Dedifferentiated amniotic fluid mesenchymal stem cell (primary cell): ENCODE results near the gene MYRIP.

Source experiments
- DNase-seq: peaks from one replicate; pipeline ENCODE4 v3.0.0-alpha.2; 2016; ENCODE audit errors: extremely low spot score

The MYRIP gene

DNA sequence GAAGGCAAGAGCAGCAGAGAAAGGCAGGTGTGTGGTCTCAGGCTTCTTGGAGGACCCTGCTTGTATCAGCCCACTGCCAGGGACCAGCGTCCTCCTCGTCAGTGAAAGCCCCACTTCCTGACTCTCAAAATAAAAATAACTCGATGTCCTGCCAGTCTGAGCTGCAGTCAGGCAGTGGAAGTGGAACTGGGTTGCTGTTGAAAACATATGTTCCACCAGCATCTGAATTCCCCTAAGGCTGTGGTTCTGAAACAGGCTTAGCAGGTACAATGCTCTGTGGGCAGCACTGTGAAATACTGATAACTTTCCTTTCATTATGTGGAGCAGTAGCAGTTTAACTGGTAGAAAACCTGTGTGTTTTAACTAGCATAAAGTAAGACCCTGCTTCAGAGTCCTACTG, 378.5 kb downstream of the MYRIP start:
- no peak for DNase-seq

DNA sequence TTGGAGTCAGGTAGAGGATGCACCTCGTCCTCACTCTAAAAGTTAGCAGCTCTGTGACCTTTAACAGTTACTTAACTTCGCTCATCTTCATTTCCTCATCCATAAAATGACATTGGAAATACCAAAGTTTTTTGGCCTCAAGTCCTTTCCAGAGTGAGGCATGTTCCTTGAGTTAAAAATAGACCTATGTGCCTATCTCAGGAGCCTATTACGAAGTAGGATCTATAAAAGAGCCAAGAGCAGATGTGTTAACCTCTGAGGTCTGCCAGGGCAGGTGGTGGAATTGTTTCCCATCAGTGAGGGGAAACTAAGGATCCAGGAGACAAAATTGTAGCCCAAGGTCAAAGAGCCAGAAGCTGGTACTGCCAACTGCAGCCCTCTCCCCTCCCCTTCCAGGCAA, 379.7 kb downstream of the MYRIP start:
- DNase-seq: no peak

DNA sequence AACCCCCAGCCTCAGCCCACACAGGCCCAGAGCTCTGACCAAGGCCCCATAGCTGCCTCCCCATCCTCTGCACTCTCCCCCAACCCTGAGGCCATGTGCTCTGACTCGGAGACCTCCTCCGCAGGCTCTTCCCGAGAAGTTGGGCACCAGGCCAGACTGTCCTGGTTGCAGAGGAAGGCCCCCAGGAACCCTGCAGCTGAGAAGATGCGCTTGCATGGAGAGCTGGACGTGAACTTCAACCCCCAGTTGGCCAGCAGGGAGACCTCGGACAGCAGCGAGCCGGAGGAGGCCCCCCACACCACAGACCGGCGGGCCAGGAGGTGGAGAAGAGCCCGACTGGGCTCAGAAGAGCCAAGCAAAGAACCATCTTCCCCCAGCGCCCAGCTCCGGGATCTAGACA, 380.6 kb downstream of the MYRIP start:
- no peak for DNase-seq

DNA sequence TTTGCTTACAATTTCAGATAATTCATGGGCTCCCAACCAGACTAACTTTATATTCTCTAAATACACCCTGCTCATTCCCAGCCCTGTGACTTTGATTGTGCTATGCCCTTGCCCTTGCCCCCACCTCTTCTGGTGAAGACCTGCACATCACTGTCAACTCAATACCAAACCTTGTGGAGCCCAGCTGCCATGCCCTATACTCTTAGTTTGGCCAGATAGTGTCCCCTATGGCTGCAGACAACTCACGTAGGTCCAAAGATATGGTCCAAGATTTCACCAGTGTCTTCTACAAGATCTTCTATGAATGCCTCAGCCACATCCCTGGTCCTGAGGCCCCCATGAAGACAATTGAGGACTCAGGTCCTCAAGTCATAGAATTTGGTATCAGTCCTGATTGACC, 381.8 kb downstream of the MYRIP start:
- DNase-seq: no peak

DNA sequence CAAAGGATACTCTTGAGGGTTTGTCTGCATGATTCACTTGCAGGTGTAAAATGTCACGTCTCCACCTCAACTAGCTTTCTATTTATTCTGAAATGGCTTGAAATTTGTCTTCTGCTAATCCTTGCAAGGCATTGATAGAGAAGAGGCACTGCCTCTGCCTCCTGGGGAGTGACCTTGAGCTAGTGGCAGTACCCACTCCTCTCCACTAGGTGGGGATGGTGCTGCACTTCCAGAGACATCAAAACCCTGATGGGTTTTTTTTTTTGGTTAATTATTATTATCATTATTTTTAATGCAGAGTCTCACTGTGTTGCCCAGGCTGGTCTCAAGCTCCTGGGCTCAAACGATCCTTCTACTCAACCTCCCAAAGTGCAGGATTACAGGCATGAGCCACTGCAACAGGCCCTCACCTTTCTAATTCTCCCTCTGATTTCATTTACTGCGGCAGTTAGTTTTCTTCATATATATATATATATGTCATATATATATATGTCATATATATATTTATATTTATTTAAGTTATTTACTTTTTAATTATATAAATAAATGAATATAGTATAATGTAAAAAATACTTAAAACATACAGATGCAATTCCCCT, 382.5 kb downstream of the MYRIP start:
- peak; percentile 56 for DNase-seq

DNA sequence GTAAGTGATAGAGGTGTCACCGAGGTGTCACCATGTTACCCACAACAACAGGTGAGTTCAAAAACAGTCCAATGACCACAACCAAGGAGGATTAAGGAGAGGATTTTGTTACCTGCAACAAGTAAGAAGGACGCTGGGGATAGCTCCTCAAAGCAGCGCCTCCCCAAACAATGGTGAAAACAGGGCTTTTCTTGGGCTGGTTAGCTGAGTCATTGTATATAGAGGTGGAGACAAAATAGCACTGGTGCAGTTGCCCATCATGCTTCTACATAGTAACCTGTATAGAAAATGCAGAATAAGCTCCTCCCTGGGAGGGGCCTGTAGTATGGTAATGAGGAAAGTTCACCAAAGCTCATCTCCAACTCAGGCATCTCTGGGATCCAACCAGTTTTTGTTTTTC, 383.2 kb downstream of the MYRIP start:
- DNase-seq: no peak

DNA sequence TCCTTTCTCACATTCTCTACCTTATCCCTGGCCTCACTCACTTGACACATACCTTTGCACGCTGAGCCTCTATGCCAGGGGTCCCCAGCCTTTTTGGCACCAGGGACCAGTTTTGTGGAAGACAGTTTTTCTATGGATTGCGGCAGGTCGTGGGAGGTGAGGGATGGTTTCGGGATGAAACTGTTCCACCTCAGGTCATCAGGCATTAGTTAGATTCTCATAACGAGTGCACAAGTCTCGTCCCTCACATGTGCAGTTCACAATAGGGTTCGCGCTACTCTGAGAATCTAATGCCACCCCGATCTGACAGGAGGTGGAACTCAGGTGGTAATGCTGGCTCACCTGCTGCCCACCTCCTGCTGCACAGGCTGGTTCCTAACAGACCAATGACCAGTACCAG, 387.6 kb downstream of the MYRIP start:
- no peak for DNase-seq

DNA sequence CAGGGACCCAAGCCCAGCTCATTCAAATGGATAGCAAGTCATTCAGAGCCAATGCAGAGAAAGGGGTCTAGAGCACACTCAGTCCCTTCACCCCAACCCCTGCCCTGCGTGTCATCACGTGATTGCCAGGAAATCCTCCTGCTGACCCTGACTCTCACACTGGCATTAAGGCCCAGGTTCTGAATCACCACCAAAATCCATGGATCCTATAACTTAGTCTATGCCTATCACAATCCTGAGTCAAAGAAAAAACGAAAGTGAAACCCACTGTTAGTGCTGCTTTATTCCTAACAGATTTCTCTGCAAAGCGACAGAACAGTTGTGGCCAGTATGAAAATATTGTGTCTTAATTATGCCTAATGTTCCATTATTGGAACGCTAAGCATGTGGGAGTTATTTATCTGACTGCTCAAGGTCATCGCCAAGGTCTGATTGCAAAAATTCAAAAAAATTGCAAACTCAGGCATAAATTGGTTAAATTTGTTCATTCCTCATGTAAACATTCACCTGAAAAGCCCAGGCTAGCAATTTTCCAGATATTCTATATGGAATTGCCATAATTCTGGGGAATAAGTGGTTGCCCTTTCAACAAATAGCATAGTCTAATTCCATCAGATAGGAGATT, 391.4 kb downstream of the MYRIP start:
- no peak for DNase-seq

DNA sequence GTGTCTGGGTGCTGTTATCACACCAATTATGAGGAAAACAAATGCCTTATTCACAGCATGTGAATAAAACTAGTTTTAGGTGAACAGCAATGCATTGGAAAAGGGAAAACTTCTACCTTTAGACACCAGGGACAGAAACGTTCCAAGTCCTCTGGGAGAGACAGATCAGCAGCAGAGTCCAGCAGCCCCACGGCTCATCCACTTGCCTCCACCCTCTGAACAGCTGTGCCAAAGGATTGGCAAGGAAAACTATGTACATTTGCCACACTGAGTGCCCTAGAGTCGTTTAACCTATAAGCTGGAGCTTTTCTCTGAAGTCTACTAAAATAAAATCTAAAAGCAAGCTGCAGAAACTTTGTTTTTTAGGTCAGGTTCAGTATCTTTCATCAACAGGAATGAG, 392.4 kb downstream of the MYRIP start:
- DNase-seq: no peak

DNA sequence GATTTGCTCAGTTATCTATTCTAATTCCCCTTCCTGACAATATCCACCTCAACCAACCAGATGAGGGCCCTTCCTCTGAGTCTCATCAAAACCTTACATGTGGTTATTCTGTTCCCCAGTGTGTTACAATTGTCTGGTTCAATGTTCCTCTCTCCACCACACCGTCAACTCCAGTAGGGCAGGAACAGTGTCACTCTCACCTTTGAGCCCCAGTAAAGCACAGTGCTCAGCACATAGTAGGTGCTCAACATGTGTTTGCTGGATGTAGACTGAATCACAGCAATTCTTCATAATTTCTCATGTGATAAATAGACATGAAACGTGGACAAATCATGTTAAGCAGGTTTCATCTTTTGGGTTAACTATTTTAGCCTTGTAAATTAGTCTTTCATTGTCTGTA, 397.1 kb downstream of the MYRIP start:
- DNase-seq: no peak

DNA sequence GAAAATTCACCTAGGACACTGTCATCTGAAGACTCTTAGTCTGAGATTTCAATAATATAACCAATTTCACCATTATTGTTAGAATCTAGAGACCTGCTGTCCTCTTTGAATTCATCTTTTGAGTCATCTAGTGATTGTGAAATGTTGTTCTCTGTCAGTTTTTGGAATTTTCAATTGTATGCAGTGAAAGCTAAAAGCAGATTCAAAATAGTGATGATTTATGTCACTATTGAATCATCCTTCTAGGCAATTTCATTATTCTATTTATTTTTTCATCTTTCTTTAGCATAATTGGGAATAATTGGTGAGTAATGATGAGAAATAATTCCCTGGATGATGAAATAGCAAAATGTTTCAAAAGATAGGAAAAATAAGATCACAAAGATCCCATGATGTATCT, 398.4 kb downstream of the MYRIP start:
- no peak for DNase-seq

DNA sequence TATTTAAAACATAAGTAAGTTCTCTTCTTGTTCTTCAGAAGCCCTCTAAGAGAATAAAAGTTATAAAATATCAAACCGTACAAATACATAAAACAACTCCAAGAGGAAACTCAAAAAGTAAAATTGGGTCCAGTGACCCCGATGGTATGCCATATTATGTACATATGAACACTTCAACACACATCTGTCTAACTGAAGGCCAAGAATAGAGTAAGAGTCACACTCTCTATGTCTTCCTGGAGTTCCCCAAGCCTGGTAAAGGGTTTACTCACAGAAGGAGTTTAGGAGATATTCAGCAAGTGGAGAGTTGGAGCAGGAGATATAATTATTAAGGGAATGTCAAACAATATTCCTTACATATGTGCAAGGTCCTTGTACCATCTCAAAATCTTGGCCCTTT, 398.8 kb downstream of the MYRIP start:
- no peak for DNase-seq

DNA sequence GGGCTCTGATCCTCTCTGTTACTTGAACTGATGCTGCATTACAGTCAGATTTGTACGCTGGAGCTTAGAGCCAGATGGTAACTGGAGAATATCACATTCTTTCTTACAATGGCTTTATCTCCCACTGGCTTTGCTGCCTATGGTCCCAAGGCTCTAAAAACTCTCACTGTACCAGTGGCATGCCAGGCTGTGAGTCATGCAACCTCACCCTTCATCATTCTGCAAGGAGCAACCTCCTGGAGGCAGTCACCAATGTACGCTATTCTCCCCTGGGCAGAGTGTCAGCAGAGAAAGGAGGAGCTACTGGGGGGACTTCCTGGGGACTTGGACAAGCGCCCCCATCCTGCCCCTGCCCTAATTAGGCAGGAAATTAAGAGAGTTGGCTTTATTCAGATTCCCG, 402.2 kb downstream of the MYRIP start:
- DNase-seq: no peak

DNA sequence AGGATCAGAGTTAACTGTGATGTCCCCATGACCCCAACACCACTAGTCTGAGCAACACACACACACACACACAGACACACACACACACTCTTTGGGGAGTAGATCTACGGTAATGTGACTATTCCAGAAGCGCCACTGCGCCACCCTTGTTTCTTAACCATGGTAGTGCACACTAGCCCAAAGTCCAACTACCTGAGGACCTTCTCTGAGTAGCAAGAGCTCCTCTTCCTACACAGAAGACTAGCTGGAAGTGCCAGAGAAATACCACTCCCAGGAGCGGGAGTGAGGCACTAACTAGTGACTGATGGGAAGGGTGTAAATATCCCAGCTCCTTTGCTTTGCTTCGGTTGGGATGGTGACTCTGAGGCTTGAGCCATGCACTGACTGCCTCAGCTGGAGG, 404.1 kb downstream of the MYRIP start:
- no peak for DNase-seq

DNA sequence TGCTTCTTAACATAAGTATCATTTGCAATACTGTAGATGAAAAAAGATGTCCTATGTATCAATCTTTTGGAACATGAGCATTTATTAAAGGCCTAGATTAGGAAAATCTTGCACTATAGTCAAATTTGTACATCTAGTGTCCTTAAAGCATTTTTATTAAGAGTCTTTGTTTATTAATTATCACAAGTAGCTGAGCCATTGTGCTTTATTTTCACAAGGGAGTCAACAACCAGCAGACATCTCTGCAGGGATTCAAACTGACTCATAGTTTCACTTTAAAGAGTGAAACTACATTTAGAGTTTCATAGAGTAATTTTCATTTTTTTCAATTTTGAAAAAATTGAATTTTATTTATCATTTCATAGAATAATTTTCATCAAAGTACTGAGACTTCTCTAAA, 405.6 kb downstream of the MYRIP start:
- DNase-seq: no peak

DNA sequence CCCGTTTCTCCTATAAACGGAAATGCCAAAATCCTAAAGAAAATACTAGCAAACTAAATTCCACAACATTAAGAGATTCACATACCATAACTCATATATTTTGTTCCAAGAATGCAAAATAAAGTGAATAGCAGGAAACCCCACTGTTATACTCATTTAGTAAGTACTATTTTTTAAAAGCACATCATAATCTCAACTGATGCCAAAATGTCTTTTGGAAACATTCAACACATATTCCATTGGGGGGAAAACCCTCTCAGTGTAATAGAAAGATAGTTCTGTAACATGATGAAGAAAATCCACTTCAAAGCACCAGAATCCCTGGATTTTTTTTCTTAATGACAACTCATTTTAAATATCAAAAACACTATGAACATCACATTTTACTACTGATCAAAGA, 407.1 kb downstream of the MYRIP start:
- no peak for DNase-seq

DNA sequence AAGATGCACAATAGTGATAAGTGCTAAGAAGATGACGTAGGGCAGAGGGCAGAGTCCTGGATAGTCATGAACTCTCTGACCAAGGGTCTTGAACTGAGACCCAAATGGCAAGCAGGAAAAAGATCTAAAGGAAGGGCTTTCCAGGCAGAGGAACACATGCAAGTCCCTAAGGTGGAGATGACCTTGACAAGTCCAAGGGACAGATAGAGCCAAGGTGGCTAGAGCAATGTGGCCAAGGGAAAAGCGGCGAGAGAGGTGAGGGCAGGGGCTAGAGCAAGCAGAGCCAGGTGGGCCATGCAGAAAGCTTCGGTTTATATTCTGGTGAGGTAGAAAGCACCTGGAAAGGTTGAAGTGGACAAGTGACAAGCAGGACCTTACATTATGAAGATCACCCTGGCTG, 414.4 kb downstream of the MYRIP start:
- DNase-seq: no peak

DNA sequence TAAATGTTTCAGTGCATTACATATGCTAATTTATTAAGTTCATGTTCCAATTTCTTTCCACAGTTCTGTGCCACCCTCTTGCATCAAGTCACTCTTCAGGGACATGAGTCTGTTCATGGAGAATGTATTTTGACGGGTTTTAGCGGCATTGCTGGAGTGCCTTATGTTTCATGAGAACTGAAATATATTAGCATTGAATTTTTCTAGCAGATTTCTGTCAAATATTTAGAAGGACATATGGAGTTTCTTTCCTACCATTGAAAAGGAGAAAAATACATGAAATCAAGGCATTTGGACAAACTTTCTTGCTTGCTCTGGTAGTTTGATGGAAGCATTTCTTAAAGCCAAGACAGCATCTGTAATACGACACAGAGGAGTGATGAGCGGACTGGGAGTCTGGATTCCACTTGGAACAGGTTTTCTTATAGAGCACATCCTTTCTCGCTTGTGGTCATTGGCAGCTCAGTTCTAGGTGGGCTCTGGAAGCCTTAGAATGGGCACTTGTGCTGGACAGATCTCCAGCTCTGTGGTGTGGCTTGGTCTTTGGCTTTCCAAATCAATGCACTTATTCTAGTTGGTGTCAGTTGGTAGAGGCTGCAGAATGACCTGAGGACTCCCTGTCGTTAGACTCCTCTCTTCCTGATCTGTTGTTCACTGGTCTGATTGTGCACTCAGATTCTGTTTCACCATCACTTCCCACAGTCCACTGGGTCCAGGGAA, 415.5 kb downstream of the MYRIP start:
- no peak for DNase-seq

DNA sequence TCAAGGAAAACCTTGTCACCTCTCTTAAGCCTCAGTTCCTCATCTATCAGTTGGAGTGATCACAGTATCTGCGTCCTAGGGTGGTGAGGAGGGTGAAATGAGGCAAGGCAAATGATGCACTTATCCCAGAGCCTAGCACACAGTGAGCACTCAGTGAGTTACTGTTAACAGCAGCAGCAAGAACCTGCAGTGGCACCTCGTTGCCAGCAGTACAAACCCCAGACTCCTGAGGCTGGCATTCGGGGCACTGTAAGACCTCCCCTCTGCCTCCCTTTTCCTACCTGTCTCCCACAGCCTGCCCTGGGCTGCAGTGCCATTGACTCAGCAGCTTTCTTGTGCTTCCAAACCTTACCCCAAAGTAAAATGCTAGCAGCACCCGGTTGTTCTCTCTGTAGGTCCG, 417.2 kb downstream of the MYRIP start:
- DNase-seq: no peak

DNA sequence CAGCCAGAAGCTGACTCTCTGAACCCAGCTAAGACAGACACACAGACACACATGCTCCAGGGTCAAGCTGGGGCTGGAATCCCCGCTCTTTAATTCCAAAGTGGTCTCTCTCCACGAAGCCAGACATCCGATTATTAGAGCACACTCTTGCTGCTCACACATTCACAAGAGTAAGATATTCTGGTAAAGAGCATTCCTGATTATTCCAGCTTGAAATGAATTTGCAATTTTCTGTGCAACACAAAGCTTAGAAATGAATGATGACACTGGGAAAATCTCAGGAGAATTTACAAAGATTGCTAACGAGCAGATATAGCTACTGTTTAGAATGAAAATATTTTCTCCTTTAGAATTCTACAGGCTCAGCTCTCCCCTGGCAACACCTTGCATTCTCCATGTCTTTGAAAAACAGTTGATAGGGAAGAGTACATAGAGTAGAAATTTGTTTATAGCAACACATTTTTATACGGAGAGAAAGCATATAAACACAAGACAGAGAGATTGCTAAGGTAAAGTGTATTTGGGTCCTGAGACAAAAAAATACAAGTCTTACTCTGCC, 419.5 kb downstream of the MYRIP start:
- no peak for DNase-seq

DNA sequence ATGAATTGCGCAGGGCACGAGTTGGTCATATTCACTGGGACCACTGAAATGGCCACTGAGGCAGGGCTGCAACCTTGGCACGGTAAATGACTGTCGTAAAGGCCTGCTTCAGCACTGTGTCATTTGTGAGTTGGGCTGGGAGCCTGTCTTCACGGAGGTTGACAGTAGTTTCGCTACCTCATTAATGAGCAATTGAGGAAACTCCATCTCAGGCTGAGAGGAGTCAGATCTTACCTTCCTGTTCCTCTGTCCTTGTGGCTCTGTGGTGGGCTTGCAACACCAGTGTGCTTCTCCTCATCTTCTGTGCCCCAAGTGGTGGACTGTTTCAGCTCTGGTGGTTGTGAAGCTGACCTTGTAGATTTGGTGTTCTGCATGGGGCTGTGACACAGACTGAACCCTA, 420.0 kb downstream of the MYRIP start:
- no peak for DNase-seq

DNA sequence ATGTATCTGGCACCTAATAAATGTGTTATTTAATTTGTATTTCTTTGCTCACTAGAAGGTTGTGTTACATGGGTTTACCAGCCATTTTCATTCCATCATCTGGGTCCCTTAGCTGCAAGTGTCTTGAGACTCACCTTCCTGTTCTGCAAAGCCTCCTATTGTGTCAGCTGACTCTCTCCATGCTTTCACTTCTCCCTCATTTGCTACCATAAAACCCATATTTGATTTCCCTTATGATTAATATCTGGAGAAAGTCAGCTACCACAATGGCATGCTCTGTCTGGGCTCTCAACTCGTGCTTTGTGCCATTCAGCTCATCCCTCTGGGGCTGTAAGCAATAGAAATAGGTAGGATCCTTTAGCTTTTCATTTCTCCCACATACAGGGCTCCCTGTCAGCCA, 420.6 kb downstream of the MYRIP start:
- no peak for DNase-seq

DNA sequence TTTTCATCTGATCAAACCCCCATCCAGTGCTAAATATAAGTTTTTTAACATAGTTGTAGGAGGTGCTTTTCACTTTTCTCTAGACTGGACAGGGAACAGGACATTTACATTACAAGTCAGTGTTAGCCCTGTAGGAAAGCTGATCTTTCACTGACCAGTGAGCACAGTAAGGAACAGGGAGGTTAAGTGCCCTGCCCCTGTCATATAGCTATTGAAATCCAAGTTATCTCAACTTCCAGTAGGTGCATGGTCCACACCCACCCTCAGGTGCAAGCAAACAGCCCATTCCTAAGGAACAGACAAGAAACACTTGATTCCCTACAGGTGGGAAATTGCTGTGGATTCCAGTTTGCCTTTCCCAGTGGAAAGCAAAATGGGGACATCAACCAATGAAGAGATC, 421.0 kb downstream of the MYRIP start:
- DNase-seq: no peak
